ENCODE results near the gene LIF.
"Not testable (repeated sequence)": the region's sequence is repeated elsewhere in the genome, so short reads cannot be mapped to it uniquely, and the experiment has no call there.

Gene LIF

DNA sequence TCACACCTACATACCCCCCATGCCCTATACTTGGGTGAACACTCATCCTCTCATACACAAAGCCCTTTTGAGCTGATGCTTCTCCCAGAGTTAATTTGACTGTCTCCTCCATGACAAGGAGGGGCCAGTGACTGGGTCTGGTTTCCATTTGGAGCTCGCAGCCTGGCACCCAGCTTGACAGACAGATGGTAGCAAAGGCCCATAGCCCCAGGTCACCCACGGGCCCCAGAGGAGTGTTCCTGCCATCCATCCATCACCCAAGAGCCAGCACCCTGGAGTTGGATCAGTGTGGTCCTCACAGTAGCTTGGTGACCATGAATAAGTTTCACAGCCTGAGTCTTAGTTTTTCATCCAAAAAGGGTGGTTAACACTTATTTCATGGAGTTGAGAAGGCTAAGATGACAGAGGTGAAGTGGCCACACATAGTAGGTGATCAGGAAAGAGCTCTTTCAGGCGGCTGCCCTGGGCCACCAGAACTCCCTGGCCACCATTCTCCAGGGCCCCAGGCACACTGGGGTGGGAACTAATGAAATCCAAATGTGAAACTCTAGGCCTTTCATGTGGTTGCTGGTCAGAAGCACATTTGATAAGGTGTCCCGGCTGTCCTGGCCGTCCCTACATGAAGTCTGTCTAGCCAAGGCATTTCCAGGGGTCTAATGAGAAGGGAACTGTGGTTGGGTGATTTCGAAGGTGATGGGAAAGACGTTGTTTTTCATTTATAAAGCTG, 42.4 kb downstream of the LIF start:
- no peak for DNase-seq

- no peak for DNase-seq
Measured at GRCh38 chr22:30202531-30203006, 44.0 kb downstream of the LIF start.

DNA sequence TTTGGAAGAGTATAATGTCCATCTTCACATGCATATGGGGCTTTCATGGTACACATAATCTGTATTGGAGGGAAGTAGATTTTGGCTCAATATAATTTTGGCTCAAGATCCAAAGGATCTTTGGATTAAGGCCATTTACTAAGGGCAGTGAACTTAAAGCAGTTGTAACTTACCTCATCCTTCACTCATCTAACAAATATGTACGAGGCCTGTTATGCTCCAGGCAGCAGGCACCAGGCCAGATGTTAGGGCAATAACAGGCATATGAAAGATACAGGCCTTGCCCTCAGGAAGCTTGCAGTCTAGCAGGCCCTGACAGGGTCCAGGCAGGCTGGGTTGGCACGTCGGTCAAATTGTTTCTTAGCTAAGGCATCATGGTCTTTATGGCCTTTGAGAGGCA, 44.6 kb downstream of the LIF start:
- no peak for DNase-seq

- DNase-seq: not testable (repeated sequence)
Measured at GRCh38 chr22:30200905-30201304, 45.7 kb downstream of the LIF start.

DNA sequence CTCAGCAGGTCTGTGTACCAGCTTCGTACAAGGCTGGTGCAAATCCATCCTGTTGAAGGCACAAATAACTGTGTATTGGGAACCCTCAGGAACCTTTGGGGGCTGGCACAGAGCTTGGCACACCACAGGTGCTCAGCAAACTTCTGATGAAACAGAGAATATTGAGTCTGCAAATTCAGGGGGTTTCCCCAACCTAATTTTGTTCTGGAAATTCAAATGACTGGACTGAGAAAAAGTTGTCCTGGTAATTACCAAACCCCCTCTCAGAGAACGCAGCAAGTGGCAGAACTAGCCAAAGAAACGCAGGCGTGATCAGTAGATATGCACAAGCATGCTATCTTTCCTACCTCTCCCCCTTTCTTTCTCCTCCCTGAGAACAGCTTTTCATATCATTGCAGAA, 47.6 kb downstream of the LIF start:
- no peak for DNase-seq

GRCh38 chr22:30198152-30198825, 48.3 kb downstream of the LIF start:
- DNase-seq: no peak

DNA sequence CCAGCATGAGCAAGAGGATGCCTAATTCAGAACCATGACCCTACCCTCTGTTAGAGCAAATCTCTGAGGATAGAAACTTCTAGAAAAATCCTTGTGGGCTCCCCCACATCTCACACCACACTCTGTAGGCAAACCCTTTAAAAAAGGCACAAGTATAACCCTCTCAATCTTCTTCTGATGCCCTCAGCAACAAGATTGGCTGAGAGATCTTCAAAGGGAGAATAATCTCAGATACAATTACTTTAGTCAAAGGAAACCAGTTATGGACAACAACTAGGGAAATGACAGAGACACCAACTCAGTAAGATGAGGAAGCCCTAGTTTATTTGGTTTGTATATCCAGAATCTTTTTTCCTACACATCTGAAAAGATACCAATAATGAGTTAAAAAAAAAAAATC, 49.2 kb downstream of the LIF start:
- no peak for DNase-seq

- DNase-seq: no peak
Measured at GRCh38 chr22:30196880-30197336, 49.7 kb downstream of the LIF start.

- DNase-seq: peak; percentile 47
Measured at GRCh38 chr22:30196141-30196879, 50.2 kb downstream of the LIF start.

DNA sequence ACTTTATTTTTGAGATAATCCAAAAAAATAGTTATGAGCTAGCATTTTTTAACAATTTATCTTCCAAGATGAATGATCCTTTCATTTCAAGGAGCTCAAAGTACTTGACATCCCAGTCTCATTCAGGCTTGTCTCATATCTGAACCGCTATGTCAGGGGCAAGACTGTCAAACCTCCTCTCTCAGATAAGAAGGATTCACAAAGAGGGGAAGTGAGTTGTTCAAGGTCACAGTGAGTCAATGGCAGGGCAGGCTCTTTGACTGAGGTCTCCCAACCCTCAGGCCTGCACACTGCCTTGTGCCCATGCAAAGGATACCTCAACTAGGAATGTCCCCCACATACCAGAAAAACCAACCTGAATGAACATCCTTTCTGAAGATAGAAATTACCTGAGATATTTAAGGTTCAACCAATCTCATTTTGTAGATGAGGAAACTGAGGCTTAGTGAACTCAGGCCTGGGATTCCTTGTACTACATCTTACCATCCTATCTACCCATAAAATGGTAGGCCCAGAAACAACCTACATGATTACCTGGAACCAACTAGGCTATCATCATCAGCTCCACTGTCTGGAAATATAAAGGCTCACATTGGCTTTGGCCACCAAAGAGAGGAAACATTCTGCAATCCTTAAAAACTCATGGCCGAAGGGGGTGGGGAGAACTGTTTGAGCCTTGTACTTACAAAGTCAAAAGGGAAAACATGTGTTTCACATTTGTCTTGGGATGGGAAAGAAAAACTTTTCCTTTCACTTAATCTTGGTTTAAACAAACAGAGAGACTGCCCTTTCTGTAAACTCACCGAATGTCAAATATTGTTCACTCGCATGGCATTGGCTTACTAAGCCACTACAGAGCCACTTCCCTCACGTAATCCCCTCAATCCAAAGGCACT, 51.1 kb downstream of the LIF start:
- no peak for DNase-seq

DNA sequence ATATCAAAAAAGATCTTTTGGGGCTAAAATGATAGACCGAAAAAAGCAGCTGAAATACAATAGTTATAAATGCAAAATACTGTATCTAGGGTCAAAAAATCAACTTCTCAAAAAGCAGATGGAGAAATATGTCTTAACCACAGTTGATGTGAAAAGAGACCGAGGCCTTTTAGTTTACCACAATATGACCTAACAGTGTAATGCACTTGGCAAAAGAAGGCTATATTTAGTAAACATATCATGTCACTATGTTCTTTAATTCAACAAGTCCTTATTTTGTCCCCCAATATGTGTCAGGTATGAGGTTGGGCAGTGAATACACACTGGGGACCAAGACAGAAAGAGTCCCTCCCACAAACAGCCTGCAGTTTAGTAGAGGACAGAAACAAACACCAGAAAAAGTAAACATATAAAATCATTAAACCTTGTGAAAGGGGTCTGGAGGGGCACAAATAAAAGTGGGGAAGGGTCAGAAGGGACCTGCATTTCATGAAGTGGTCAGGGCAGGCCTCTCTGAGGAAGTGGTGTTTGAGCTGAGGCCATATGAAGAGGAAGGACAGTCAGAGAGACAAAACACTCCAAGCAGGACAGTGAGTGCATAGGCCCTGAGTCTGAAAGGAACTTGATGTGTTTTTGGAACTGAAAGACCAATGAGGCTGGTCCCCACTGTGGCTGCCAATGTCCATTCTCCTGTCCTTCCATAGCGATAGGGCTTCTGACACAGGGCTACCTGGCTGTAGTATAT, 53.4 kb downstream of the LIF start:
- DNase-seq: no peak

GRCh38 chr22:30192427-30192826, 54.1 kb downstream of the LIF start:
- no peak for DNase-seq

GRCh38 chr22:30191040-30191701, 55.4 kb downstream of the LIF start:
- DNase-seq: no peak

DNA sequence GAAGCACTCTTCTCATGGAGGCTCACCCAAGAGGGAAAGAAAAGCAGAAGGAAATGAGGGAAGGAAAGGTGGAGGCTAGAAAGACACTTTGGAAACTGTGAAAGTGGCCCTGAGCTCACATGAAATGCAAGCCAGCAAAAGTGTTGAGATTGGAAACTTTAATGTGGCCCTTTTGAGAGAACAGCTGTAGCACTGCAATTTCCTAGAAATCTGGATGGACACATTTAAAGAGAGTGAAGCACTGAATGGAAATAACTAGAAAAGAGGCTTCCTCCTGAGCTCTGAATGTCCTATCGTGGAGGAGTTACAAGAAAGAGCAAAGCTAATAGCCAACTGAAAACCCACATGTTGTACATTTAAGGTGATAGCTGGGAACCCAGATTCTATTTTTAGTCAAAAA, 56.0 kb downstream of the LIF start:
- no peak for DNase-seq
